Neural cell (in vitro differentiated cells): ENCODE data around the gene PRRX2. TPM values are rescaled to one million over a fixed set of nuclear protein-coding genes. Genes with fewer than 3 reads are reported as not detected.

ENCODE experiments used
- H2AFZ ChIP-seq: fragments of 200-600, 300-800 bp; sonication (generic), shearing (Covaris generic); 2 replicates; pipeline ENCODE4 v1.6.0; 2014; ENCODE audit warnings: low read depth, mild to moderate bottlenecking, antibody characterized with exemption, low read length, moderate library complexity
- H3F3A ChIP-seq: fragments of 200-600 bp; shearing (Covaris generic); 2 replicates; pipeline ENCODE4 v1.6.1; 2016; ENCODE audit warnings: mild to moderate bottlenecking, moderate library complexity, mixed read lengths, antibody characterized with exemption, low read length; ENCODE audit not compliant: insufficient read depth, poor library complexity, severe bottlenecking
- H3K27ac ChIP-seq: fragments of 200-600, 300-800 bp; sonication (generic), shearing (Covaris generic); 2 replicates; pipeline ENCODE4 v1.5.1; 2014; ENCODE audit warnings: mild to moderate bottlenecking, low read length, moderate library complexity
- H3K27me3 ChIP-seq: fragments of 300-800, 200-600 bp; sonication (generic), shearing (Covaris generic); 2 replicates; pipeline ENCODE4 v1.6.0; 2014; ENCODE audit warnings: mild to moderate bottlenecking, low read depth, low read length, moderate library complexity; ENCODE audit not compliant: insufficient read depth
- H3K36me3 ChIP-seq: fragments of 300-800, 200-600 bp; sonication (generic), shearing (Covaris generic); 2 replicates; pipeline ENCODE4 v1.5.1; 2014; ENCODE audit warnings: mild to moderate bottlenecking, antibody characterized with exemption, low read length, moderate library complexity; ENCODE audit not compliant: insufficient read depth
- H3K4me2 ChIP-seq: fragments of 300-800, 200-600 bp; sonication (generic), shearing (Covaris generic); 2 replicates; pipeline ENCODE4 v1.6.0; 2014; ENCODE audit warnings: mild to moderate bottlenecking, low read length
- H3K4me3 ChIP-seq: fragments of 300-800, 200-600 bp; sonication (generic), shearing (Covaris generic); 2 replicates; pipeline ENCODE4 v1.5.1; 2014; ENCODE audit warnings: mild to moderate bottlenecking, low read length, moderate library complexity
- H3K79me2 ChIP-seq: fragments of 200-600 bp; shearing (Covaris generic); replicated peaks from 2 replicates; pipeline ENCODE4 v1.6.0; 2014; ENCODE audit warnings: mild to moderate bottlenecking, low read length, moderate library complexity; ENCODE audit not compliant: insufficient read depth
- H3K9ac ChIP-seq: fragments of 300-800, 200-600 bp; sonication (generic), shearing (Covaris generic); 2 replicates; pipeline ENCODE4 v1.6.1; 2016; ENCODE audit warnings: mild to moderate bottlenecking, low read length, mixed read lengths
- H3K9me2 ChIP-seq: fragments of 200-600 bp; shearing (Covaris generic); 2 replicates; pipeline ENCODE4 v1.6.1; 2016; ENCODE audit warnings: mild to moderate bottlenecking, low read length, mixed read lengths; ENCODE audit not compliant: insufficient read depth
- H3K9me3 ChIP-seq: fragments of 200-600, 300-800 bp; sonication (generic), shearing (Covaris generic); 2 replicates; pipeline ENCODE4 v1.6.1; 2016; ENCODE audit warnings: mild to moderate bottlenecking, mixed run types, low read length, moderate library complexity, mixed read lengths
- H4K20me1 ChIP-seq: fragments of 200-600 bp; shearing (Covaris generic); 2 replicates; pipeline ENCODE4 v1.6.1; 2016; ENCODE audit warnings: mild to moderate bottlenecking, mixed run types; ENCODE audit not compliant: insufficient read depth
- EP300 ChIP-seq: fragments of 450-650 bp; conservative IDR thresholded peaks from 2 replicates; pipeline ENCODE4 v1.6.1; 2014; ENCODE audit warnings: antibody characterized with exemption, mild to moderate bottlenecking, moderate library complexity; ENCODE audit not compliant: poor library complexity, severe bottlenecking
- EZH2 ChIP-seq: fragments of 200-600, 300-800 bp; shearing (Covaris generic), sonication (generic); IDR thresholded peaks from 2 replicates; pipeline ENCODE4 v1.6.1; 2014; ENCODE audit warnings: antibody characterized with exemption, low read length, borderline replicate concordance, mild to moderate bottlenecking; ENCODE audit not compliant: insufficient read depth, poor library complexity, severe bottlenecking
- MXI1 ChIP-seq: fragments of 450-650 bp; conservative IDR thresholded peaks from 2 replicates; pipeline ENCODE4 v1.6.1; 2014; ENCODE audit warnings: antibody characterized with exemption, mild to moderate bottlenecking; ENCODE audit not compliant: poor library complexity, severe bottlenecking
- POLR2AphosphoS5 ChIP-seq: IDR thresholded peaks from 2 replicates; pipeline ENCODE4 v1.6.1; 2012
- RAD21 ChIP-seq: fragments of 450-650 bp; conservative IDR thresholded peaks from 2 replicates; pipeline ENCODE4 v1.6.1; 2014; ENCODE audit warnings: antibody characterized with exemption, mild to moderate bottlenecking, moderate library complexity
- SMC3 ChIP-seq: fragments of 450-650 bp; conservative IDR thresholded peaks from 2 replicates; pipeline ENCODE4 v1.6.1; 2014; ENCODE audit warnings: antibody characterized with exemption, mild to moderate bottlenecking, moderate library complexity; ENCODE audit not compliant: poor library complexity
- TAF1 ChIP-seq: IDR thresholded peaks from 2 replicates; pipeline ENCODE4 v1.6.1; 2012; ENCODE audit warnings: low read depth
- polyA plus RNA-seq: library from polyadenylated mRNA; depleted of rRNA; stranded (reverse); fragments of >200 nt; gene quantifications from 2 replicates; pipeline ENCODE4 v1.2.3, GENCODE V29; 2014
- TF ChIP-seq, protein P1 (sequence below): fragments of 450-650 bp; IDR thresholded peaks from 2 replicates; pipeline ENCODE4 v1.5.1; 2014; ENCODE audit warnings: antibody characterized with exemption, mild to moderate bottlenecking, moderate library complexity; ENCODE audit not compliant: poor library complexity, severe bottlenecking
- TF ChIP-seq, protein P2 (sequence below): IDR thresholded peaks from 2 replicates; pipeline ENCODE4 v1.6.1; 2012; ENCODE audit warnings: borderline replicate concordance

Gene PRRX2
- polyA plus RNA-seq, 1 donor from 2014 or later = not detected

DNA sequence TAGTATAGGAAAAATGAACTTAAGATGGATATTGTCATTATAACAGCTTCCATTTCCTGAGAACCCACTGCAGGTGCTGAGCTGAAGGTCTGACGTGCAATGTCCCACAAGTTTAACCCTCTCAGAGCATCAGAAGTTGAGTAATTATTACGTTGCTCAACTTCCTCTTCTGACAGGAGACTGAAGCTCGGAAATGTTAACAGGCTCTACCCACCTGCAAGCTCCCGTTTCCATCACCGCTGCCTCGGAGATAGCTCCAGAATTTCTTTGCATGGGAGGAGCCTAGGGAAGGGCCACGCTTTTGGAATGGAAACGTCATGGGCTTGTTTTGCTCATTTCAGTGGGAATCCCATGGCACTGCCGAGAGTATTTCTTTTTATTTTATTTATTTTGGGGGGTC, 40.5 kb upstream of the PRRX2 start:
- no peak overlapping the region for H3K4me2 ChIP-seq
- no peaks in the 10 kb centered on the region for H3K9me2 ChIP-seq
- H3K4me3 ChIP-seq = no peak overlapping the region
- no peak overlapping the region for H3K27ac ChIP-seq
- H2AFZ ChIP-seq = no peak overlapping the region
- no peak overlapping the region for H3K9ac ChIP-seq
- peaks cover 39% of the 10 kb centered on the region for H3K79me2 ChIP-seq
- H3K27me3 ChIP-seq = peaks cover 13% of the 10 kb centered on the region
- peaks cover 6% of the 10 kb centered on the region for H4K20me1 ChIP-seq
- no peaks in the 10 kb centered on the region for H3K9me3 ChIP-seq
- TF ChIP-seq POLR2AphosphoS5 (no peak), EZH2 (no peak), MXI1 (no peak), SMC3 (no peak), RAD21 (no peak), TAF1 (no peak), EP300 (no peak)
- TF ChIP-seq, protein P1, sequence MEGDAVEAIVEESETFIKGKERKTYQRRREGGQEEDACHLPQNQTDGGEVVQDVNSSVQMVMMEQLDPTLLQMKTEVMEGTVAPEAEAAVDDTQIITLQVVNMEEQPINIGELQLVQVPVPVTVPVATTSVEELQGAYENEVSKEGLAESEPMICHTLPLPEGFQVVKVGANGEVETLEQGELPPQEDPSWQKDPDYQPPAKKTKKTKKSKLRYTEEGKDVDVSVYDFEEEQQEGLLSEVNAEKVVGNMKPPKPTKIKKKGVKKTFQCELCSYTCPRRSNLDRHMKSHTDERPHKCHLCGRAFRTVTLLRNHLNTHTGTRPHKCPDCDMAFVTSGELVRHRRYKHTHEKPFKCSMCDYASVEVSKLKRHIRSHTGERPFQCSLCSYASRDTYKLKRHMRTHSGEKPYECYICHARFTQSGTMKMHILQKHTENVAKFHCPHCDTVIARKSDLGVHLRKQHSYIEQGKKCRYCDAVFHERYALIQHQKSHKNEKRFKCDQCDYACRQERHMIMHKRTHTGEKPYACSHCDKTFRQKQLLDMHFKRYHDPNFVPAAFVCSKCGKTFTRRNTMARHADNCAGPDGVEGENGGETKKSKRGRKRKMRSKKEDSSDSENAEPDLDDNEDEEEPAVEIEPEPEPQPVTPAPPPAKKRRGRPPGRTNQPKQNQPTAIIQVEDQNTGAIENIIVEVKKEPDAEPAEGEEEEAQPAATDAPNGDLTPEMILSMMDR = no peak
- TF ChIP-seq, protein P2, sequence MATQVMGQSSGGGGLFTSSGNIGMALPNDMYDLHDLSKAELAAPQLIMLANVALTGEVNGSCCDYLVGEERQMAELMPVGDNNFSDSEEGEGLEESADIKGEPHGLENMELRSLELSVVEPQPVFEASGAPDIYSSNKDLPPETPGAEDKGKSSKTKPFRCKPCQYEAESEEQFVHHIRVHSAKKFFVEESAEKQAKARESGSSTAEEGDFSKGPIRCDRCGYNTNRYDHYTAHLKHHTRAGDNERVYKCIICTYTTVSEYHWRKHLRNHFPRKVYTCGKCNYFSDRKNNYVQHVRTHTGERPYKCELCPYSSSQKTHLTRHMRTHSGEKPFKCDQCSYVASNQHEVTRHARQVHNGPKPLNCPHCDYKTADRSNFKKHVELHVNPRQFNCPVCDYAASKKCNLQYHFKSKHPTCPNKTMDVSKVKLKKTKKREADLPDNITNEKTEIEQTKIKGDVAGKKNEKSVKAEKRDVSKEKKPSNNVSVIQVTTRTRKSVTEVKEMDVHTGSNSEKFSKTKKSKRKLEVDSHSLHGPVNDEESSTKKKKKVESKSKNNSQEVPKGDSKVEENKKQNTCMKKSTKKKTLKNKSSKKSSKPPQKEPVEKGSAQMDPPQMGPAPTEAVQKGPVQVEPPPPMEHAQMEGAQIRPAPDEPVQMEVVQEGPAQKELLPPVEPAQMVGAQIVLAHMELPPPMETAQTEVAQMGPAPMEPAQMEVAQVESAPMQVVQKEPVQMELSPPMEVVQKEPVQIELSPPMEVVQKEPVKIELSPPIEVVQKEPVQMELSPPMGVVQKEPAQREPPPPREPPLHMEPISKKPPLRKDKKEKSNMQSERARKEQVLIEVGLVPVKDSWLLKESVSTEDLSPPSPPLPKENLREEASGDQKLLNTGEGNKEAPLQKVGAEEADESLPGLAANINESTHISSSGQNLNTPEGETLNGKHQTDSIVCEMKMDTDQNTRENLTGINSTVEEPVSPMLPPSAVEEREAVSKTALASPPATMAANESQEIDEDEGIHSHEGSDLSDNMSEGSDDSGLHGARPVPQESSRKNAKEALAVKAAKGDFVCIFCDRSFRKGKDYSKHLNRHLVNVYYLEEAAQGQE = no peak
- H3F3A ChIP-seq = no peaks in the 10 kb centered on the region
- no peaks in the 10 kb centered on the region for H3K36me3 ChIP-seq

DNA sequence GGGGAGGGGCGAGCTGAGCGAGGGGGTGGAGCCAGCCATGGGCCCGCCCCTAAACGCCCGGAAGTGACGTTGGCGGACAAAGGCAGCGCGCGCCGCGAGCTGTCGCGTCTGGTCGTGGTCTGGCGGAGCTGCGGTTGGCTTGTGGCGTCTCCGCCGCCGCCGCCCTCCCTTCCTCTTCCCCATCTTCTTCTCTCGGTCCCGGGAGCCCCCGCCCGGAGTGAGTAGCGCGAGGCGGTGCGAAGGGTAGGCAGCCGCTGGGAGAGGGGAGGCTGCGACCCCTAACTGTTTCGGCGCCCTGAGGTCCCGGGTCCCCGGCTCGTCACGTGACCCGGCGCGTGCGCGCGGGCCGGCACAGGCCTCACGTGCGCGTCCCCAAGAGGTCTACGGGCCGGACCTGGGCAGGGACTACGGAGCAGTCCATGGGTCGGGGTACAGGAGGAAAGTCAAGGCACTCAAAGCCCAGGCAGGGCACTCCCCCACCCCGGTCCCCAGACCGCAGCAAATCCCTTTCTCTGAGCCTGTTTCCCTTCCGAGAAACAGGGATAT, 39.3 kb upstream of the PRRX2 start, which contains the start of gene NTMT1:
Gene NTMT1, plus strand, starts transcription at position 85 of the 546 bp plus-strand sequence. CDS start 6,541 bp downstream, outside the sequence.
- Histone ChIP-seq H3K4me3 (peak within 1 kb of the TSS; percentile 95), H3K36me3 (no peaks in the 10 kb centered on the region), H3K9me3 (no peaks in the 10 kb centered on the region), H3F3A (no peaks in the 10 kb centered on the region), H2AFZ (peak within 1 kb of the TSS; percentile 87), H3K9me2 (no peaks in the 10 kb centered on the region), H3K27ac (peak within 1 kb of the TSS; percentile 77), H3K79me2 (peaks cover 45% of the 10 kb centered on the region), H3K4me2 (peak within 1 kb of the TSS; percentile 90), H4K20me1 (peaks cover 8% of the 10 kb centered on the region), H3K9ac (peak within 1 kb of the TSS; percentile 83), H3K27me3 (peaks cover 2% of the 10 kb centered on the region)
- peak; percentile 83 for TF ChIP-seq TAF1
- no peak for TF ChIP-seq EZH2
- peak; percentile 99 for TF ChIP-seq MXI1
- TF ChIP-seq, protein P1 = no peak
- TF ChIP-seq SMC3 = peak; percentile 46
- TF ChIP-seq RAD21 = peak; percentile 28
- TF ChIP-seq POLR2AphosphoS5 = peak; percentile 99
- TF ChIP-seq, protein P2 = peak; percentile 69
- TF ChIP-seq EP300 = peak; percentile 70
